Caco-2 (cell line): ENCODE results near the gene MAN1B1. TPM values are rescaled to one million over a fixed set of nuclear protein-coding genes. Genes with fewer than 3 reads are reported as not detected.

Source experiments
- BruUV-seq: library from RNA; stranded (reverse); fragments of 400-500 nt; replicated peaks from 2 replicates; lab custom pipeline; 2021; lab: Mats Ljungman, UMichigan
- CTCF ChIA-PET: fragments of 300-600 bp; sonication (Branson Sonifier 250); formaldehyde crosslinking; loops from one replicate; lab custom pipeline; 2022; ENCODE audit warnings: antibody characterized with exemption; lab: Charles Lee
- POLR2A ChIA-PET: fragments of 300-600 bp; sonication (Branson Sonifier 250); formaldehyde crosslinking; loops from one replicate; lab custom pipeline; 2022; ENCODE audit warnings: antibody characterized with exemption; lab: Charles Lee
- DNase-seq, 2 experiments: peaks; one replicate each; pipeline versions ENCODE4 v3.0.0 to v3.0.0-alpha.2; 2020 to 2022
- H3K27me3 ChIP-seq: replicated peaks from 2 replicates; pipeline ENCODE4 v1.6.0; 2011; ENCODE audit warnings: low read length; ENCODE audit not compliant: control insufficient read depth, insufficient read depth
- H3K36me3 ChIP-seq: 2 replicates; pipeline ENCODE4 v1.5.1; 2011; ENCODE audit warnings: low read length; ENCODE audit not compliant: control insufficient read depth, insufficient read depth
- H3K4me1 ChIP-seq: fragments of 250-450 bp; sonication (Bioruptor Pico); 2 replicates; pipeline ENCODE4 v1.5.1; 2020; ENCODE audit warnings: mild to moderate bottlenecking
- H3K4me3 ChIP-seq: 2 replicates; pipeline ENCODE4 v1.5.1; 2011; ENCODE audit warnings: low read depth, mild to moderate bottlenecking, control low read depth, low read length
- H3K9me3 ChIP-seq: fragments of 250-450 bp; sonication (Bioruptor Pico); 2 replicates; pipeline ENCODE4 v1.5.1; 2020; ENCODE audit warnings: mild to moderate bottlenecking, moderate library complexity
- H3K27ac Mint-ChIP-seq: one replicate; pipeline ENCODE4 v1.8.0; 2022; ENCODE audit warnings: mixed read lengths; ENCODE audit not compliant: unreplicated experiment
- H3K27me3 Mint-ChIP-seq: one replicate; pipeline ENCODE4 v1.8.0; 2022; ENCODE audit warnings: mixed read lengths; ENCODE audit not compliant: insufficient read depth, unreplicated experiment
- H3K36me3 Mint-ChIP-seq: one replicate; pipeline ENCODE4 v1.8.0; 2022; ENCODE audit warnings: mild to moderate bottlenecking, mixed read lengths; ENCODE audit not compliant: insufficient read depth, unreplicated experiment
- H3K4me1 Mint-ChIP-seq: one replicate; pipeline ENCODE4 v1.8.0; 2022; ENCODE audit warnings: low read depth, mixed read lengths; ENCODE audit not compliant: unreplicated experiment
- H3K4me3 Mint-ChIP-seq: one replicate; pipeline ENCODE4 v1.8.0; 2022; ENCODE audit warnings: mild to moderate bottlenecking, moderate library complexity, mixed read lengths; ENCODE audit not compliant: unreplicated experiment
- H3K9me3 Mint-ChIP-seq: one replicate; pipeline ENCODE4 v1.8.0; 2022; ENCODE audit warnings: mixed read lengths; ENCODE audit not compliant: unreplicated experiment
- CTCF ChIP-seq, 2 experiments: fragments of 200-600 bp in 1 of 2; IDR thresholded peaks; 1 replicate in 1 of 2; 2 replicates in 1 of 2; pipeline versions ENCODE4 v1.5.1 to v1.8.0; 2011 to 2022; ENCODE audit warnings: antibody characterized with exemption in 1 of 2, control low read depth in 1 of 2, inconsistent platforms in 1 of 2, low read depth in 1 of 2, low read length in 1 of 2, mild to moderate bottlenecking in 1 of 2, moderate library complexity in 1 of 2; ENCODE audit not compliant: insufficient read depth in 1 of 2, severe bottlenecking in 1 of 2, unreplicated experiment in 1 of 2
- intact Hi-C: fragments of 100-400 bp; cut with micrococcal nuclease; formaldehyde crosslinking; loops from one replicate; pipeline ENCODE4 v1.10.0; 2022; ENCODE audit not compliant: unreplicated experiment
- total RNA-seq: library from RNA; stranded (reverse); gene quantifications from 2 replicates; pipeline ENCODE4 v1.2.3, GENCODE V29; 2022

Gene MAN1B1
- total RNA-seq, 1 experiment from 2014 or later = 57.7 TPM

GRCh38 chr9:137105814-137106661, 19.3 kb downstream of the MAN1B1 start:
- no peak for DNase-seq
- TF ChIP-seq CTCF (IDR thresholded peaks at IDR 0.05; ENCODE audit: insufficient read depth in 1 of 2, low read depth in 1 of 2, low read length in 1 of 2, severe bottlenecking in 1 of 2, unreplicated experiment in 1 of 2) = no peak
- intact Hi-C loops = no loop called here
- H3K27ac Mint-ChIP-seq = no peak overlapping the region
- no TSS peak for BruUV-seq
- CTCF ChIA-PET = interaction anchor here (0.6 to 1.7 kb wide), 2 partner anchors 36 to 38 kb away, joined by 3 read pairs; partner anchors contain the start of gene SAPCD2
- Histone ChIP-seq H3K36me3 (peaks cover 24% of the 10 kb centered on the region), H3K4me1 (no peaks in the 10 kb centered on the region), H3K27me3 (no peaks in the 10 kb centered on the region), H3K4me3 (no peak overlapping the region), H3K9me3 (no peaks in the 10 kb centered on the region)
- no peaks in the 10 kb centered on the region for H3K4me1 Mint-ChIP-seq
- peaks cover 18% of the 10 kb centered on the region for H3K36me3 Mint-ChIP-seq
- no peaks in the 10 kb centered on the region for H3K9me3 Mint-ChIP-seq
- POLR2A ChIA-PET = no interaction called here
- H3K4me3 Mint-ChIP-seq = no peak overlapping the region
- no peaks in the 10 kb centered on the region for H3K27me3 Mint-ChIP-seq

GRCh38 chr9:137106662-137107250, 20.0 kb downstream of the MAN1B1 start:
- no peak for TF ChIP-seq CTCF (IDR thresholded peaks at IDR 0.05; ENCODE audit: insufficient read depth in 1 of 2, low read depth in 1 of 2, low read length in 1 of 2, severe bottlenecking in 1 of 2, unreplicated experiment in 1 of 2)
- H3K27me3 Mint-ChIP-seq = no peaks in the 10 kb centered on the region
- peaks cover 18% of the 10 kb centered on the region for H3K36me3 Mint-ChIP-seq
- no peaks in the 10 kb centered on the region for H3K9me3 Mint-ChIP-seq
- H3K4me1 Mint-ChIP-seq = no peaks in the 10 kb centered on the region
- H3K27ac Mint-ChIP-seq = no peak overlapping the region
- BruUV-seq = no TSS peak
- no peak overlapping the region for H3K4me3 Mint-ChIP-seq
- Histone ChIP-seq H3K9me3 (no peaks in the 10 kb centered on the region), H3K27me3 (no peaks in the 10 kb centered on the region), H3K4me3 (no peak overlapping the region), H3K36me3 (peaks cover 20% of the 10 kb centered on the region), H3K4me1 (no peaks in the 10 kb centered on the region)
- ChIA-PET CTCF (no interaction called here), POLR2A (interaction anchor here (0.6 kb wide), 1 partner anchor 27 kb away, joined by 3 read pairs; no protein-coding TSS in a partner anchor)
- no peak for DNase-seq
- intact Hi-C loops = no loop called here

GRCh38 chr9:137107312-137107921, 20.6 kb downstream of the MAN1B1 start:
- no peak overlapping the region for H3K4me3 ChIP-seq
- no peak for DNase-seq
- no peaks in the 10 kb centered on the region for H3K9me3 ChIP-seq
- Mint-ChIP-seq H3K36me3 (peaks cover 18% of the 10 kb centered on the region), H3K27me3 (no peaks in the 10 kb centered on the region), H3K4me3 (no peak overlapping the region), H3K9me3 (no peaks in the 10 kb centered on the region), H3K4me1 (no peaks in the 10 kb centered on the region), H3K27ac (no peak overlapping the region)
- intact Hi-C loops = no loop called here
- ChIA-PET POLR2A (interaction anchor here (0.6 kb wide), 1 partner anchor 26 kb away, joined by 3 read pairs; no protein-coding TSS in a partner anchor), CTCF (no interaction called here)
- TF ChIP-seq CTCF (IDR thresholded peaks at IDR 0.05; ENCODE audit: insufficient read depth in 1 of 2, low read depth in 1 of 2, low read length in 1 of 2, severe bottlenecking in 1 of 2, unreplicated experiment in 1 of 2) = no peak
- no peaks in the 10 kb centered on the region for H3K27me3 ChIP-seq
- peaks cover 14% of the 10 kb centered on the region for H3K36me3 ChIP-seq
- no TSS peak for BruUV-seq
- no peaks in the 10 kb centered on the region for H3K4me1 ChIP-seq
